Stimulated activated CD4-positive, alpha-beta T cell treated with anti-CD3 and anti-CD28 coated beads, Interleukin-12 subunit alpha, Interleukin-12 subunit beta, amount 100 ng/mL, for 48 hours (primary cell): ENCODE results near the gene RUFY3.

Source experiments
- DNase-seq, 3 donors: peaks; one replicate each; pipeline ENCODE4 v3.0.0-alpha.2; 2020; ENCODE audit warnings: low read depth in 2 of 3, low spot score in 1 of 3

RUFY3 gene

GRCh38 chr4:70772929-70773555, 51.3 kb downstream of the RUFY3 start:
- DNase-seq: no peak

- DNase-seq: no peak
Measured at GRCh38 chr4:70778888-70779422, 57.2 kb downstream of the RUFY3 start.

DNA sequence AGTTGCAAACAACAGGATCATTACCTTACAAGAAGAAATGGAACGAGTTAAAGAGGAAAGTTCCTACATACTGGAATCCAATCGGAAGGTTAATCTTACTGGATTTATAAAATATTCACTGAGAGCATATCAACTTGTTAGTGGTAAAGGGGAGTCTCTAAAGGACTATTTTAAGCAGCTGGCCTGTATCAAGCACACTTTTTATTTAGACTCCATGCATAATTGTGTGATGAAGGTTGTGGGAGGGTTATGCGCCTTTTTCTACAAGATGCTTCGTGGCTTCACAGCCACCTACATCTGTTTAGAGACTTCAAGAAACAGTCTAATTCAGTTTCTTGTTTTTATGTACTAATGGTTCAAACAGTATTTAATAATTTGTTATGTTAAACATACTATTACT, 61.3 kb downstream of the RUFY3 start:
- no peak for DNase-seq

DNA sequence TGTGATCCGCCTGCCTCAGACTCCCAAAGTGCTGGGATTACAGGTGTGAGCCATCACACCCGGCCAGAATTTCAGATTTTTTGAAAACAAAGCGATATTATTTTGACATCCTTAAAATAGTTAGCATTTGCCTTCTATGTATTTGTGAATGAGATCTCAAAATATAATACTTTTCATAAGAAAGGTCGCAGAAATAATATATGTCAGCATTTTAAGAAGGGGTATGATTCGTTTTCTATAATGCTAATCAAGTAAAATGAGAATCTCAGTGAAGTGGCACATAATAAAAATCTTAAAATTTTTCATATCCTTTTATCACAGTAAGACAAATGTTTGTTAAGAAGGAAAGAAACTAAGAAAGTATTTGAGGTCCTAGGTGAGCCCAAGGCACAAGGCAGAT, 65.7 kb downstream of the RUFY3 start:
- DNase-seq: no peak

GRCh38 chr4:70788733-70789132, 67.0 kb downstream of the RUFY3 start:
- no peak for DNase-seq

DNA sequence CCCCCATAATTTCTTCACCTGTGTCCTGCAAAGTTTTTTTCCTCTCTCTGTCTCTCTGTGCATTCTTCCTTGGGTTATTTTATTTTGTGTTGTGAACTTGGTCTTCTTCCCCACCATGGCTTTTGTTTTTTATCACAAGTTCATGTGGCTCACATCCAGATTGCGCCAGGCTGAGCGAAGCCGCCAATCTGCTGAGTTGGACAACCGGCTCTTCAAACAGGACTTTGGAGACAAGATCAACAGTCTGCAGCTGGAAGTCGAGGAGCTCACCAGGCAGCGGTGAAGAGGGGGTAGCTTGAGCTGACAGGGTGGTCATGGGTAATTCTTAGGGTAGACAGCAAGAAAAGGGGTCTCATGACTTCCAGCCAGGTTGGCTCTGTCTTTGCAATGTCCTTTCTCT, 71.9 kb downstream of the RUFY3 start:
- no peak for DNase-seq

DNA sequence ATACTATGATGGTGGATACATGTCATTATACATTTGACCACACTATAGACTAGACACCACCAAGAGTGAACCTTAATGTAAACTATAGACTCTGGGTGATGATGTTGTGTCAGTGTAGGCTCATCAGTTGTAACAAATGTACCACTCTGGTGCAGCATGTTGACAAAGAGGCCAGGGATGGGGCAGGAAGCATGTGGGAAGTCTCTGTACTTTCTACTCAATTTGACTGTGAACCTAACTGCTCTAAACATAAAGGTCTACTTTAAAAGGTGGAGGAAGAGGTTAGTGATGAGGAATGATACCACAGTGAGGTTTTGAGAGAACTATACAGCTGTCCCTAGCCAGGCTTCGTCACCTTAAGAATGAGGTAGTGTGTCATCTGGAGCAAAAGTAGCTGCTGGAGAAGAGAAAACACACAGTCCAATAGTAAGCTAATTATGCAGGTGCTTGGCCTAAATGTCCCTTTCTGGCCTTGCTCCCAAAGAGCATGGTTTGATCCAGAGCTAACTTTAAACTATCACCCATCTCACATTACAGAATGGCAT, 79.6 kb downstream of the RUFY3 start:
- peak in 2 of 3 donors; percentile 2 to 4 for DNase-seq

DNA sequence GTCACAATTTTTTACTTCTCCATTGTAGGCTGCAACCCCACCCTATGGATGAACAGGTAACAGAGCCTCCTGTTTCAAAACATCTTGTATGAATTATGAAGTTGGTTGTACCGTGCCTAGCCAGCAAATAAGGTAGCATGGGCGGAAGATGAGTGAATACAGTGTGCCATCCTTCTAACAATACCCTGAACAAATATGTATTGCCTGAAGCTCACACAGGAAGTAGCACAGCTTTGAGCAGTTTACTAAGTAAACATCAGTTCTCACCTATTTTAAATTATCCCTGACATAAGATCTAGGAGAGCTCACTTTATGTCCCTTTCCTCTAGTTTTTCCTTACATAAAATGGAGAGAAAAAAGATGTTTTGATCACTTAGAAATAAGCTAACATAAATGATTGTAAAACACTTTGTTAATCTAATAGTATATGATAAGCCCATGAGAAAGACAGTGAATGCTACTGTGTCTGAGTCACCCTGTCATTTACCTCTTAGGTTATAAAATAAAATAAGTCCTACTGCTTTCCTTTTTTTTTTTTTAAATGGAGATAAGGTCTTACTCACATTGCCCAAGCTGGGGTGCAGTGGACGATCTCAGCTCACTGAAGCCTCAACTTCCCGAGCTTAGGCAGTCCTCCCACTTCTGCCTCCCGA, 81.3 kb downstream of the RUFY3 start:
- DNase-seq: no peak

DNA sequence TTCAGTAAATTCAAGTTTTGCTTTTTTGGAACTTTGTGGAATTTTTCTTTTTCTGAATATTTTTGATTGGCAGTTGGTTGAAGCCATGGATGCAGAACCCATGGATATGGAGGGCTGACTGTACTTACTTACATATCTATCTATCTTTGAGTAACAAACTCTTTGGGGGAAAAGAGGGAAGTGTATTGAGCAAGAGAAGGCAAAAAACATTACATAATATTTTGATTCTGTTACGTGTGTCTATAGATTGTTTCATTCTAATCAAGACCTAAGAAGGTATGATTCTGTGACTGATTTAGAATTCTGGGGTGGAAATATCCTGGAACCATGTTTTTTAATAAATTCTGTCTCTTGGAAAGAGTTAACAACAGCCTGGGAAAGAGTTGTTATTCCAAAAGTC, 86.4 kb downstream of the RUFY3 start:
- no peak for DNase-seq

GRCh38 chr4:70815370-70815769, 93.6 kb downstream of the RUFY3 start:
- no peak for DNase-seq

DNA sequence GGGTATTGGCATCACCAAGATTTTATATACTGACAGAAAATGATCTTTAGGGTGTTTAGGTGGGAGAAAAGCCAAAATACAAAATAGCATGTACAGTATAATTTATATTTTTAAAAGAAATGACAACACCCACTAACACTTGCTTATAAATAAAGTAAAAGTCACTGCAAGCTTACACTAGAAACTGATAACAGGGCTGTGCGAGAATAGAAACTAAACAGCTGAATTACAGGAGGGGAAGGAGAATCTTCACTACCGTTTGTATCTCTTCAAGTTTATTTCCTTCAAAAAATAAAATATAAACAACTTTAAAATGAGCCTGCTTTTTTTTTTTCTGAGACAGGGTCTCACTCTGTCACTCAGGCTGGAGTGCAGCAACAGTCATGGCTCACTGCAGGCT, 95.1 kb downstream of the RUFY3 start:
- DNase-seq: no peak

DNA sequence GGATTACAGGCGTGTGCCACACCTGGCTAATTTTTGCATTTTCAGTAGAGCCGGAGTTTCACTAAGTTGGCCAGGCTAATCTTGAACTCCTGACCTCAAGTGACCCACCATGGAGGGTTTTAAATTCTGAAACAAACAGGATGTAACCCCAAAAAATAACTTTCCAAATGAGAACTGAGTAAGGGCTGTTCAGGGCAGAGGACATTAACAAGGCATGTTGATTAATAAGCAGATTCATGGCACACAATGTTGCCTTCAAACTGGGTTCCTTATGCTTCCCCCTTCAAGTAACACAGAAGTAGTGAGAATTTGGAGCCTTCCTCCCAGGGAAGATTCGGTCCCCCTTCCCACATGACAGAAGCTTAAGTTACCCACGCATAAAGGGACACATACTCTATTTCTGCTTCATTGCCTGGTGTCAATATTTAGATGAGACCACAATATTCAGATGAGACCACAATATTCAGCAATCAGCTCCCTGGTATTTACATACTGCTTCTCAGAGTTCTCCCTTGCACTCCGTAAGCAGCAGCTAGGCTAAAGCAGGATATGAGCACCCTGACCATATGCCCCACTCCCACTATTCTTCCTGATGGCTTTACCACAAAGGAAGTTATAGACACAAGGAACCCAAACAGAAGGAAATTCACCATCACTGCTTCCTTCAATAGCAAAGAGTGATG, 96.5 kb downstream of the RUFY3 start:
- no peak for DNase-seq

DNA sequence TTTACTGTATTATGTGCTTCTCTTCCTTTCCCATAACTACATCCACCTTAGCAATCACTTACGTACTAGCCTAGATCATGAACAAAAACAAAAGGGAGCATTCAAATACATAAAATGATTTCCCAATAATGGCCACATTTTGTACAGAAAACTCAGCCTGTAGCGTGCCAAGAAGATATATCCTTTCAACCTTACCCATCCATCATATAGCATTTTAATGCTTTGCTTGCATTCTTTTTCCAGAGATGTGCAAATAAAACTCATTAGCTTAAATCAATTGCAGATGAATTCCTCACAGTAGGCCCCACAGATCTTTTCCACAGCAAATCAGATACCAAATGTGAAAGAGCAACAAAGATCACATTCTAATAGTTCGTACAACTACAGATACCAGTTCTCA, 97.2 kb downstream of the RUFY3 start:
- no peak for DNase-seq

DNA sequence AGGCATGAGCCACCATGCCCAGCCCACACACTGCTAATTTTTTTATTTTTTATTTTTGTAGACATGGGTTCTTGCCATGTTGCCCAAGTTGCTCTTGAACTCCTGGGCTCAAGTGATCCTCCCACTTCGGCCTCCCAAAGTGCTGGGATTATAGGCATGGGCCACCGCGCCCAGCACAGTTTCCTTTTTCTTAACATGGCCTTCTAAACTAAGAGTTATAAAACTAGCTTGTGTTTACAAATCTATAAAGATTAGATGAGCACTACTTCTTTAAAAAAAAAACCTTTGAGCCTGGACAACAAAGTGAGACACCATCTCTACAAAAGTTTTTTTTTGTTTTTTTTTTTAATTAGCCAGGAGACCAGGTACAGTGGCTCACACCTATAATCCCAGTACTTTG, 107.3 kb downstream of the RUFY3 start:
- no peak for DNase-seq

- DNase-seq: no peak
Measured at GRCh38 chr4:70829492-70829891, 107.7 kb downstream of the RUFY3 start.

- DNase-seq: no peak
Measured at GRCh38 chr4:70830054-70830453, 108.3 kb downstream of the RUFY3 start.

DNA sequence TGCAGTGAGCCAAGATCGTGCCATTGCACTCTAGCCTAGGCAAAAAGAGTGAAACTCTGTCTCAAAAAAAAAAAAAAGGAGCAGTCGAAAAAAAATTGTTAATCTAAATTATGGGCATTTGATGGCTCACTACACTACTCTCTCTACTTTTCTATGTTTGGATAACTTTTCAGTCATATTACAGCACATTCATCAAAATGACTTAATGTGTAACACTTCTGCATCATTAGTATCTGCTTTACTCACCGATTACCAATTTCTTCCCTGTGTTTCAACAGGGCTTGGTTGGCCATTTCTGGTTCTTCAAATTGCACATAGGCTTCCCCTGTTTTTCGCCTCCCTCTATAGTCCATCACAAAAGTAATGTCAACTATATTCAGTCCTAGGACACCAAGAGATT, 109.5 kb downstream of the RUFY3 start:
- no peak for DNase-seq

DNA sequence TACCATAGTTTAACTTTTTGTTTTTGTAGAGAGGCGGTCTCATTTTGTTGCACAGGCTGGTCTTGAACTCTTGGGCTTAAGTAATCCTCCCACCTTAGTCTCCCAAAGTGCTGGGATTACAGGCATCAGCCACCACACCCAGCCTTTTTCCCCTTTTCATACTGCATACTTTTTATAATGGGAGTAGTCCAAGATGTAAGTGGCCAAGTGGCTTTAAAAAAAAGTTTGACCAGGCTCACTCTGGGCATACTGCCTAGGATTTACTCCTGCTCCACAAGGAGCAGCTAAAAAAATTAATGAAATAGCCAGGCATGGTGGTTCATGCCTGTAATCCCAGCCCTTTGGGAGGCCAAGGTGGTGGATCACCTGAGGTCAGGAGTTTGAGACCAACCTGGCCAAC, 111.9 kb downstream of the RUFY3 start:
- DNase-seq: no peak

- no peak for DNase-seq
Measured at GRCh38 chr4:70836081-70836480, 114.3 kb downstream of the RUFY3 start.

DNA sequence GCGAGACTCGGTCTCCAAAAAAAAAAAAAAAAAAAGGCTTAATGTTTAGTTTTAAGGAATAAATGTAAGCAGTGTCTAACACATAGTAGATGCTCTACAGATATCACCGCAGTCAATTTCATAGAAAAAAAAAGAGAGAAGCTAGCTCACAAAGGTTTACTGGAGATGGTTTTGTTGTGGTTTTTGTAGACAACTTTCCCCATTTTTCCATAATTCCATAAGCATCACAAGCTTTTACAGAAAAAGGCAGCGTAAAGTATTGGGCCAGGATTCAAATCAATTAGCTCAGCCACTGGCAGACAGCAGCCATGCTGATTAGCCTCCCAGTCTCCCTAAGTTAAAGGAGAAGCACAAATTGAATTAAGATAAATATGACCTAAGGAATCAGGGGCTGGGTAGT, 116.4 kb downstream of the RUFY3 start:
- DNase-seq: no peak

DNA sequence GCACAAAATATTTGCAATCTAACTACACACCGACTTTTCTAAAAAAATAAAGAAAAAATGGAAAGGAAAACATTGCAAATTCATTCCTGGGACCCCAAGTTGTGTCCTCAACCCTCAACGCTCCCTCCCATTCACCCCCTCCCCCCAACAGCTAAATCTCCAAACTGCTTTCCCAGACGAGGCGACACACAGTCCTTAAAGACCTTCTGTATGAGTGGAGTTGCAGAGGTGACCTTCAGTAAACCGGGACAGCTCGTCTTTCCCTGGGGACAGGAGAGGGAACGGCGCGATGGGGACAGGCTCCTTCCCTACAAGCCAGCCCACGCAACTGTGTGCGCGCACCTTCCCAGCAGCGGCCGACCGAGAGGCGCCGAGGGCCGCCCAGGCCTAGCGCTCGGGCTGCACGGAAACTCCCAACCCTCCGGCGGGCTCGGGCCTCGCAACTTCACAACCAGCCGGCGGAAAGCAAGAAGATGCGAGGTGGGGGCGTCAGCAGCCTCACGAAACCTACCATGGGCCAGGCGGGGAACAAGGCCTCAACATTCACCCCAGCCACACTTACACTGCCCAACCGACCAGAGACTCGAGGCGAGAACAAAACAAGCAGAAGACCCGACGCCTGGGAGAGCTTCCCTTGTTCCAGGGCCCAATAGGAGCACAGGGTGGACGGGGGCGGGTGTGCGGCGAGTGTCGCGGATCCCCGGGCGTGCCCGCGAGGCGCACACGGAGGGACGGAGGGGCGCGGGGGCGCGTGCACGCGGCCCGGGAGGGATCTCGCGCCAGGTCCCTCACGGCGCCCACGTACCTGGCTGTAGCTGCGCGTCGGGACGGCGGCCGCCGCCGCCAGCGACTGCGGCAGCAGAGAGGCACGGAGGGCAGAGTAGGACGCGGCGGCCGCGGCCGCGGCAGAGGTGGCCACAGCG, 117.2 kb downstream of the RUFY3 start:
- peak; percentile 37 to 58 (median 53) for DNase-seq
